Transverse colon (tissue), 4 donors: ENCODE measurements around the gene RSAD1.

Experiments used
- CTCF ChIP-seq, 5 experiments: fragments of 200-600 bp in 3 of 5; fragments of 450-650 bp in 2 of 5; sonication (generic) in 3 of 5; IDR thresholded peaks; 1 replicate in 2 of 5; 2 replicates in 3 of 5; pipeline ENCODE4 v1.5.1; 2016 to 2017; ENCODE audit warnings: antibody characterized with exemption in 5 of 5, inconsistent platforms in 3 of 5, mild to moderate bottlenecking in 2 of 5, moderate library complexity in 1 of 5
- EP300 ChIP-seq: sonication (generic); formaldehyde crosslinking; IDR thresholded peaks from one replicate; pipeline ENCODE4 v1.6.1; 2017; ENCODE audit warnings: antibody characterized with exemption, low read depth
- POLR2A ChIP-seq: fragments of 450-650 bp; IDR thresholded peaks from one replicate; pipeline ENCODE4 v1.6.1; 2016; ENCODE audit warnings: antibody characterized with exemption, mild to moderate bottlenecking, moderate library complexity
- POLR2AphosphoS5 ChIP-seq, 3 donors: sonication (generic); formaldehyde crosslinking; IDR thresholded peaks; one replicate each; pipeline ENCODE4 v1.6.1; 2016; ENCODE audit warnings: antibody characterized with exemption in 3 of 3

GRCh38 chr17:50469671-50470305 is 8.9 kb upstream of the RSAD1 start:
- TF ChIP-seq CTCF (IDR thresholded peaks at IDR 0.05) (no peak), POLR2A (no peak), POLR2AphosphoS5 (IDR thresholded peaks at IDR 0.05) (no peak), EP300 (no peak)
